Measurements from ENCODE around the gene DDHD1.

DNA sequence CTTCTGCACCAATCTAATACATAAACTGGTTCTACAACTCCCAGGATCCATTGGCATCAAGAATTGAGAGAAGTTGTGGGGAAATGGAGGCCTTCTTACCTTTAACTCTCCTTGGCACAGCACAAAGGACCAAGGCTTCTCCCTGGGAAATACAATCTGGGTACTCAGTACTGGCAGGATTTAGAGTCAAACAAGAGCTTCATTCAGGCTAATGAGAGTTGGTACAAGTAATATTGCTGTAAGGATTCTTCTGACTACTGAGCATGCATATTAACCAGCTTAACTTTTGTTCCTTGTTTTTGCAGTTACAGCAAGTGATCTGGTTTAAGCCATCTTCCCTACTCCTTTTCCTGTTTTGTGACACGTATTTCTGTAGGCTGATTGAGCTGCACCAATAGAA is 126.1 kb downstream of the DDHD1 start:
- TF ChIP-seq, protein P1, sequence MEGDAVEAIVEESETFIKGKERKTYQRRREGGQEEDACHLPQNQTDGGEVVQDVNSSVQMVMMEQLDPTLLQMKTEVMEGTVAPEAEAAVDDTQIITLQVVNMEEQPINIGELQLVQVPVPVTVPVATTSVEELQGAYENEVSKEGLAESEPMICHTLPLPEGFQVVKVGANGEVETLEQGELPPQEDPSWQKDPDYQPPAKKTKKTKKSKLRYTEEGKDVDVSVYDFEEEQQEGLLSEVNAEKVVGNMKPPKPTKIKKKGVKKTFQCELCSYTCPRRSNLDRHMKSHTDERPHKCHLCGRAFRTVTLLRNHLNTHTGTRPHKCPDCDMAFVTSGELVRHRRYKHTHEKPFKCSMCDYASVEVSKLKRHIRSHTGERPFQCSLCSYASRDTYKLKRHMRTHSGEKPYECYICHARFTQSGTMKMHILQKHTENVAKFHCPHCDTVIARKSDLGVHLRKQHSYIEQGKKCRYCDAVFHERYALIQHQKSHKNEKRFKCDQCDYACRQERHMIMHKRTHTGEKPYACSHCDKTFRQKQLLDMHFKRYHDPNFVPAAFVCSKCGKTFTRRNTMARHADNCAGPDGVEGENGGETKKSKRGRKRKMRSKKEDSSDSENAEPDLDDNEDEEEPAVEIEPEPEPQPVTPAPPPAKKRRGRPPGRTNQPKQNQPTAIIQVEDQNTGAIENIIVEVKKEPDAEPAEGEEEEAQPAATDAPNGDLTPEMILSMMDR (IDR thresholded peaks at IDR 0.05): no peak
- TF ChIP-seq POLR2A (IDR thresholded peaks at IDR 0.05): no peak

Measured in esophagus squamous epithelium (tissue), 4 donors.